ENCODE results near the gene CYP3A4. TPM values are rescaled to one million over a fixed set of nuclear protein-coding genes. Genes with fewer than 3 reads are reported as not detected.
"Not testable (repeated sequence)": the region's sequence is repeated elsewhere in the genome, so short reads cannot be mapped to it uniquely, and the experiment has no call there.

Gene CYP3A4
- total RNA-seq, 6 experiments from 2014 or later, result not detected

GRCh38 chr7:99782012-99782953, 1.7 kb downstream of the CYP3A4 start:
- no peak overlapping the region for H3K4me3 Mint-ChIP-seq
- DNase-seq, result no peak
- H3K9me3 Mint-ChIP-seq, result no peaks in the 10 kb centered on the region
- H3K36me3 Mint-ChIP-seq (ENCODE audit: low read depth), result no peaks in the 10 kb centered on the region
- TF ChIP-seq CTCF (IDR thresholded peaks at IDR 0.05), result no peak
- H3K27me3 Mint-ChIP-seq (ENCODE audit: insufficient read depth), result peaks cover 18% of the 10 kb centered on the region
- no peaks in the 10 kb centered on the region for H3K4me1 Mint-ChIP-seq (ENCODE audit: low read depth)
- H3K27ac Mint-ChIP-seq, result no peak overlapping the region

GRCh38 chr7:99780588-99780987, 3.4 kb downstream of the CYP3A4 start:
- Mint-ChIP-seq H3K4me1 (ENCODE audit: low read depth) (no peaks in the 10 kb centered on the region), H3K27me3 (ENCODE audit: insufficient read depth) (peaks cover 17% of the 10 kb centered on the region), H3K9me3 (no peaks in the 10 kb centered on the region), H3K27ac (no peak overlapping the region), H3K4me3 (no peak overlapping the region), H3K36me3 (ENCODE audit: low read depth) (no peaks in the 10 kb centered on the region)
- no peak for TF ChIP-seq CTCF (IDR thresholded peaks at IDR 0.05)
- DNase-seq, result no peak

- Mint-ChIP-seq H3K27ac (no peak overlapping the region), H3K36me3 (ENCODE audit: low read depth) (no peaks in the 10 kb centered on the region), H3K4me1 (ENCODE audit: low read depth) (no peaks in the 10 kb centered on the region), H3K4me3 (no peak overlapping the region), H3K27me3 (ENCODE audit: insufficient read depth) (peaks cover 18% of the 10 kb centered on the region), H3K9me3 (no peaks in the 10 kb centered on the region)
- no peak for DNase-seq
- TF ChIP-seq CTCF (IDR thresholded peaks at IDR 0.05), result no peak
Measured at GRCh38 chr7:99779949-99780348, 4.0 kb downstream of the CYP3A4 start.

- no peak for DNase-seq
- Mint-ChIP-seq H3K27ac (no peak overlapping the region), H3K27me3 (ENCODE audit: insufficient read depth) (peaks cover 17% of the 10 kb centered on the region; the same call in 1 of the 2 replicates), H3K36me3 (ENCODE audit: low read depth) (no peaks in the 10 kb centered on the region), H3K4me1 (ENCODE audit: low read depth) (no peaks in the 10 kb centered on the region), H3K9me3 (no peaks in the 10 kb centered on the region), H3K4me3 (no peak overlapping the region)
- no peak for TF ChIP-seq CTCF (IDR thresholded peaks at IDR 0.05)
Measured at GRCh38 chr7:99778880-99779279, 5.1 kb downstream of the CYP3A4 start.

- not testable (repeated sequence) for H3K4me3 Mint-ChIP-seq; H3K4me1 Mint-ChIP-seq (ENCODE audit: low read depth); H3K9me3 Mint-ChIP-seq; DNase-seq; H3K36me3 Mint-ChIP-seq (ENCODE audit: low read depth); H3K27ac Mint-ChIP-seq
- peaks cover 17% of the 10 kb centered on the region for H3K27me3 Mint-ChIP-seq (ENCODE audit: insufficient read depth)
Measured at GRCh38 chr7:99773395-99773794, 10.6 kb downstream of the CYP3A4 start.

GRCh38 chr7:99772565-99772964, 11.4 kb downstream of the CYP3A4 start:
- H3K27me3 Mint-ChIP-seq (ENCODE audit: insufficient read depth), result peaks cover 15% of the 10 kb centered on the region
- H3K36me3 Mint-ChIP-seq (ENCODE audit: low read depth), result no peaks in the 10 kb centered on the region
- TF ChIP-seq CTCF (IDR thresholded peaks at IDR 0.05), result no peak
- DNase-seq, result no peak
- no peaks in the 10 kb centered on the region for H3K4me1 Mint-ChIP-seq (ENCODE audit: low read depth)
- H3K4me3 Mint-ChIP-seq, result no peak overlapping the region
- no peak overlapping the region for H3K27ac Mint-ChIP-seq
- H3K9me3 Mint-ChIP-seq, result no peaks in the 10 kb centered on the region

- H3K27ac Mint-ChIP-seq, result not testable (repeated sequence)
Measured at GRCh38 chr7:99769494-99769893, 14.5 kb downstream of the CYP3A4 start.

More at GRCh38 chr7:99769494-99769893, 14.5 kb downstream of the CYP3A4 start:
- not testable (repeated sequence) for DNase-seq; H3K4me1 Mint-ChIP-seq (ENCODE audit: low read depth); H3K4me3 Mint-ChIP-seq; H3K9me3 Mint-ChIP-seq; H3K36me3 Mint-ChIP-seq (ENCODE audit: low read depth); H3K27me3 Mint-ChIP-seq (ENCODE audit: insufficient read depth)
